Measurements from ENCODE around the gene NKAIN2.

DNA sequence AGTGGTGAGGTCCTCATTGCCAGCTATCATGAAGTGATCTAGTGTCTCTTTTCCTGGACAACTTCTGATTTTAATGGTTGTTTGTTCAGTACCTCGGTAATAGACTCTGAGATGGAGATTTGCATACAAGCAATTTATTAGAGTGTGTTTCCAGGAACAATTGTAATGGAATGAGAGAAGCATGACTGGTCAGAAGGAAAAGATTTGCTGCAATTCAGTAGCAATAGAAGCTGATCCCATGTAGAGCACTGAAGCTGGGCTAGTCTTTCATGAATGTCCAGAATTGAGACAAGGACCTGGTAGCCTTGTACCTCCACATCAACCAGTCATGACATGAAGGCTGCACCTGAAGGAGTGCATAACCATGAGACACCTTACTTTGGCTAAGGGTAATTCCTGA lies 526.5 kb downstream of the NKAIN2 start:
- TF ChIP-seq, protein P1, sequence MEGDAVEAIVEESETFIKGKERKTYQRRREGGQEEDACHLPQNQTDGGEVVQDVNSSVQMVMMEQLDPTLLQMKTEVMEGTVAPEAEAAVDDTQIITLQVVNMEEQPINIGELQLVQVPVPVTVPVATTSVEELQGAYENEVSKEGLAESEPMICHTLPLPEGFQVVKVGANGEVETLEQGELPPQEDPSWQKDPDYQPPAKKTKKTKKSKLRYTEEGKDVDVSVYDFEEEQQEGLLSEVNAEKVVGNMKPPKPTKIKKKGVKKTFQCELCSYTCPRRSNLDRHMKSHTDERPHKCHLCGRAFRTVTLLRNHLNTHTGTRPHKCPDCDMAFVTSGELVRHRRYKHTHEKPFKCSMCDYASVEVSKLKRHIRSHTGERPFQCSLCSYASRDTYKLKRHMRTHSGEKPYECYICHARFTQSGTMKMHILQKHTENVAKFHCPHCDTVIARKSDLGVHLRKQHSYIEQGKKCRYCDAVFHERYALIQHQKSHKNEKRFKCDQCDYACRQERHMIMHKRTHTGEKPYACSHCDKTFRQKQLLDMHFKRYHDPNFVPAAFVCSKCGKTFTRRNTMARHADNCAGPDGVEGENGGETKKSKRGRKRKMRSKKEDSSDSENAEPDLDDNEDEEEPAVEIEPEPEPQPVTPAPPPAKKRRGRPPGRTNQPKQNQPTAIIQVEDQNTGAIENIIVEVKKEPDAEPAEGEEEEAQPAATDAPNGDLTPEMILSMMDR (optimal IDR thresholded peaks at IDR 0.05 in 1 of 3, IDR thresholded peaks at IDR 0.05 in 1 of 3, conservative IDR thresholded peaks at IDR 0.05 in 1 of 3; ENCODE audit: extremely low read depth in 1 of 3, insufficient read depth in 2 of 3, low read length in 3 of 3): no peak
- TF ChIP-seq EZH2 (IDR thresholded peaks at IDR 0.05; ENCODE audit: low read length): no peak
